PFSK-1 (cell line): ENCODE measurements around the gene ZFP36L1.

ENCODE experiments used
- FOXP2 ChIP-seq: optimal IDR thresholded peaks from 2 replicates; pipeline ENCODE3; 2011; ENCODE audit warnings: borderline replicate concordance, control low read depth, inconsistent platforms; ENCODE audit not compliant: insufficient read depth; ENCODE audit errors: extremely low read length, extremely low read depth
- POLR2AphosphoS5 ChIP-seq: IDR thresholded peaks from 2 replicates; pipeline ENCODE4 v1.6.1; 2012; ENCODE audit warnings: low read depth, mild to moderate bottlenecking, control low read depth, low read length, moderate library complexity
- SIN3A ChIP-seq: IDR thresholded peaks from 2 replicates; pipeline ENCODE4 v1.6.1; 2012; ENCODE audit warnings: mild to moderate bottlenecking, low read length, moderate library complexity, borderline replicate concordance; ENCODE audit not compliant: insufficient read depth
- TAF1 ChIP-seq: IDR thresholded peaks from 2 replicates; pipeline ENCODE4 v1.6.1; 2012; ENCODE audit warnings: low read length, control low read depth, borderline replicate concordance; ENCODE audit not compliant: insufficient read depth
- TF ChIP-seq, protein P1 (sequence below), 2 experiments: IDR thresholded peaks; 2 replicates each; pipeline versions ENCODE4 v1.6.1 to v1.8.0; 2011 to 2012; ENCODE audit warnings: low read depth in 2 of 2, low read length in 2 of 2, control low read depth in 1 of 2, inconsistent platforms in 1 of 2, mild to moderate bottlenecking in 1 of 2, moderate library complexity in 1 of 2; ENCODE audit not compliant: insufficient read depth in 1 of 2

The ZFP36L1 gene

DNA sequence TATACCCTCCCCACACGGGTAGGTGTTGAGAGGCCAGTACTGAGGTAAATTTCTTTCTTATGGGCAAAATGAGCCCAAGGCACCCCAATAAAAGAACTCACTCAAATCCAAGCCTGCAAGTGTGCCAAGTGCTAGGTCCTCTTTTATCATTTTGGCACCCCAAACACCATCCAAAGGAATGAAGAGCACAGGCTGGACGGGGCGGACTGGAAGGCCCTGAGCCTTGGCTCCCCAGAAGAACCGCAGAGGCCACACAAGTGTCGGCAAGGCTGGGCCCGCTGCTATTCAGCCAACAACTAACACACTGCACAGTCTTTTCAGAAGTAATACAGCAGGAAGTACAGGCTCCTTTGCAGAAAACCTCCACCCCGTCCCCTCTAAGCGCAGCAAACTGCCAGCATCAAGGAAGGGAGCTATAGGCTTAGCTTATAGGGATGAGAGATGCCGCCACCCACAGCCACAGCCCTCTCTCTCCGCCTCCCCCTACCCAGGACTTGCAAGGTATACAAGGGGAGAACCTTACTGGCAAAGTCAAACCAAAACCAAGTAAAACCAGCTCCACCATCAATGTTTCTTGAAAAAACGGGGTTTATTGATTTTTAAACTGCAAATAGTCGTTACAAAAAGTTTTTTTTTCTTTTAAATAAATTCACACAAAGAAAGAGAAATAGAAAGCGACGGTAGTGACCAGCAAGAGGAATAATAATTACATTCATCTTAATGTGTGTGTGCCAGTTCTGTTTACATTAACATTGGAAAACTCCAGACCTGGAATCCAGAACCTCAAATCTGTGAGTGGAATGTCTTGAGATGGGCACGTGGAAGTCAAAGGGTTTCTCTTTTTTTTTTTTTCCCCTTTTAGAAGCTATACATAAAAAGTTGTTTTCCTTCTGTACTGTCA, 5.5 kb downstream of the ZFP36L1 start:
- TF ChIP-seq POLR2AphosphoS5 (no peak), TAF1 (no peak), SIN3A (no peak), FOXP2 (no peak)
- TF ChIP-seq, protein P1, sequence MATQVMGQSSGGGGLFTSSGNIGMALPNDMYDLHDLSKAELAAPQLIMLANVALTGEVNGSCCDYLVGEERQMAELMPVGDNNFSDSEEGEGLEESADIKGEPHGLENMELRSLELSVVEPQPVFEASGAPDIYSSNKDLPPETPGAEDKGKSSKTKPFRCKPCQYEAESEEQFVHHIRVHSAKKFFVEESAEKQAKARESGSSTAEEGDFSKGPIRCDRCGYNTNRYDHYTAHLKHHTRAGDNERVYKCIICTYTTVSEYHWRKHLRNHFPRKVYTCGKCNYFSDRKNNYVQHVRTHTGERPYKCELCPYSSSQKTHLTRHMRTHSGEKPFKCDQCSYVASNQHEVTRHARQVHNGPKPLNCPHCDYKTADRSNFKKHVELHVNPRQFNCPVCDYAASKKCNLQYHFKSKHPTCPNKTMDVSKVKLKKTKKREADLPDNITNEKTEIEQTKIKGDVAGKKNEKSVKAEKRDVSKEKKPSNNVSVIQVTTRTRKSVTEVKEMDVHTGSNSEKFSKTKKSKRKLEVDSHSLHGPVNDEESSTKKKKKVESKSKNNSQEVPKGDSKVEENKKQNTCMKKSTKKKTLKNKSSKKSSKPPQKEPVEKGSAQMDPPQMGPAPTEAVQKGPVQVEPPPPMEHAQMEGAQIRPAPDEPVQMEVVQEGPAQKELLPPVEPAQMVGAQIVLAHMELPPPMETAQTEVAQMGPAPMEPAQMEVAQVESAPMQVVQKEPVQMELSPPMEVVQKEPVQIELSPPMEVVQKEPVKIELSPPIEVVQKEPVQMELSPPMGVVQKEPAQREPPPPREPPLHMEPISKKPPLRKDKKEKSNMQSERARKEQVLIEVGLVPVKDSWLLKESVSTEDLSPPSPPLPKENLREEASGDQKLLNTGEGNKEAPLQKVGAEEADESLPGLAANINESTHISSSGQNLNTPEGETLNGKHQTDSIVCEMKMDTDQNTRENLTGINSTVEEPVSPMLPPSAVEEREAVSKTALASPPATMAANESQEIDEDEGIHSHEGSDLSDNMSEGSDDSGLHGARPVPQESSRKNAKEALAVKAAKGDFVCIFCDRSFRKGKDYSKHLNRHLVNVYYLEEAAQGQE (IDR thresholded peaks at IDR 0.05; ENCODE audit: insufficient read depth in 1 of 2, low read depth in 2 of 2, low read length in 2 of 2): no peak

- TF ChIP-seq POLR2AphosphoS5: no peak
- TF ChIP-seq FOXP2: no peak
- no peak for TF ChIP-seq SIN3A
- TF ChIP-seq, protein P1 (IDR thresholded peaks at IDR 0.05; ENCODE audit: insufficient read depth in 1 of 2, low read depth in 2 of 2, low read length in 2 of 2): no peak
- TF ChIP-seq TAF1: no peak
Observed at GRCh38 chr14:68786491-68787091, 6.3 kb downstream of the ZFP36L1 start.

- TF ChIP-seq POLR2AphosphoS5 (no peak), TAF1 (no peak), FOXP2 (no peak), SIN3A (no peak)
- TF ChIP-seq, protein P1 (IDR thresholded peaks at IDR 0.05; ENCODE audit: insufficient read depth in 1 of 2, low read depth in 2 of 2, low read length in 2 of 2): no peak
Observed at GRCh38 chr14:68785534-68786490, 7.1 kb downstream of the ZFP36L1 start.

GRCh38 chr14:68784978-68785533, 7.8 kb downstream of the ZFP36L1 start:
- TF ChIP-seq SIN3A (no peak), POLR2AphosphoS5 (no peak), TAF1 (no peak), FOXP2 (no peak)
- TF ChIP-seq, protein P1 (IDR thresholded peaks at IDR 0.05; ENCODE audit: insufficient read depth in 1 of 2, low read depth in 2 of 2, low read length in 2 of 2): no peak
